Endothelial cell of umbilical vein (primary cell): ENCODE measurements around the gene HIPK4. TPM values are rescaled to one million over a fixed set of nuclear protein-coding genes. Genes with fewer than 3 reads are reported as not detected.

Experiments
- BruUV-seq: library from RNA; stranded (reverse); fragments of 400-500 nt; replicated peaks from 2 replicates; lab custom pipeline; 2021; lab: Mats Ljungman, UMichigan
- CTCF ChIA-PET: fragments of 300-600, 350-600 bp; sonication (Branson Sonifier 250); formaldehyde crosslinking; loops from one replicate; lab custom pipeline; 2021; ENCODE audit warnings: antibody characterized with exemption, inconsistent platforms; lab: Charles Lee
- POLR2A ChIA-PET: fragments of 300-600, 350-600 bp; sonication (Branson Sonifier 250); formaldehyde crosslinking; loops from one replicate; lab custom pipeline; 2021; ENCODE audit warnings: antibody characterized with exemption, inconsistent platforms; lab: Charles Lee
- DNase-seq: peaks from one replicate; pipeline ENCODE4 v3.0.0-alpha.2; 2011; ENCODE audit warnings: low read depth, low spot score
- FAIRE-seq: peaks from 2 replicates; lab custom pipeline; 2011; peaks lifted over from hg19 to GRCh38; lab: Jason Lieb, UNC
- H2AFZ ChIP-seq: 2 replicates; pipeline ENCODE4 v1.6.0; 2012; ENCODE audit warnings: low read depth, low read length, control low read depth, inconsistent platforms
- H3K27ac ChIP-seq: 2 replicates; pipeline ENCODE4 v1.5.1; 2011; ENCODE audit warnings: low read depth, mild to moderate bottlenecking, control low read depth, low read length, moderate library complexity; ENCODE audit not compliant: insufficient read depth
- H3K27me3 ChIP-seq, 2 experiments: 2 replicates each; pipeline versions ENCODE4 v1.6.0 to v1.6.1; 2011; ENCODE audit warnings: low read length in 2 of 2, mixed read lengths in 1 of 2; ENCODE audit not compliant: control insufficient read depth in 2 of 2, insufficient read depth in 2 of 2
- H3K36me3 ChIP-seq, 2 experiments: 2 replicates in 1 of 2; 3 replicates in 1 of 2; pipeline ENCODE4 v1.5.1; 2011; ENCODE audit warnings: low read length in 2 of 2, mild to moderate bottlenecking in 1 of 2, moderate library complexity in 1 of 2; ENCODE audit not compliant: control insufficient read depth in 2 of 2, insufficient read depth in 2 of 2; ENCODE audit errors: extremely low read depth in 1 of 2
- H3K4me1 ChIP-seq: 3 replicates; pipeline ENCODE4 v1.5.1; 2011; ENCODE audit warnings: mild to moderate bottlenecking, low read length; ENCODE audit not compliant: control insufficient read depth, insufficient read depth; ENCODE audit errors: extremely low read depth
- H3K4me2 ChIP-seq: 2 replicates; pipeline ENCODE4 v1.6.1; 2011; ENCODE audit warnings: low read length, control low read depth, mixed read lengths; ENCODE audit not compliant: insufficient read depth
- H3K4me3 ChIP-seq, 3 experiments: fragments of 200-600 bp in 1 of 3; sonication (generic), shearing (Covaris generic) in 1 of 3; replicated peaks in 1 of 3; 2 replicates each; pipeline ENCODE4 v1.5.1; 2011 to 2016; ENCODE audit warnings: control low read depth in 3 of 3, low read length in 3 of 3, mild to moderate bottlenecking in 2 of 3, inconsistent platforms in 1 of 3, low read depth in 1 of 3, moderate library complexity in 1 of 3; ENCODE audit not compliant: insufficient read depth in 1 of 3
- H3K79me2 ChIP-seq: 2 replicates; pipeline ENCODE4 v1.6.0; 2012; ENCODE audit warnings: low read length, inconsistent platforms; ENCODE audit not compliant: control insufficient read depth, insufficient read depth
- H3K9ac ChIP-seq: replicated peaks from 2 replicates; pipeline ENCODE3; 2011; ENCODE audit warnings: low read length, control low read depth; ENCODE audit not compliant: insufficient read depth; ENCODE audit errors: extremely low read depth
- H3K9me1 ChIP-seq: replicated peaks from 3 replicates; pipeline ENCODE4 v1.6.0; 2011; ENCODE audit warnings: mild to moderate bottlenecking, low read length; ENCODE audit not compliant: control insufficient read depth, insufficient read depth; ENCODE audit errors: extremely low read depth
- H3K9me3 ChIP-seq: replicated peaks from 2 replicates; pipeline ENCODE4 v1.5.1; 2012; ENCODE audit warnings: low read length, inconsistent platforms; ENCODE audit not compliant: control insufficient read depth, insufficient read depth
- H4K20me1 ChIP-seq: replicated peaks from 2 replicates; pipeline ENCODE3; 2011; ENCODE audit warnings: mild to moderate bottlenecking, low read length; ENCODE audit not compliant: control insufficient read depth, insufficient read depth; ENCODE audit errors: extremely low read depth
- EZH2 ChIP-seq: IDR thresholded peaks from 2 replicates; pipeline ENCODE4 v1.6.1; 2012; ENCODE audit warnings: borderline replicate concordance, low read depth, mild to moderate bottlenecking, moderate library complexity, low read length, inconsistent platforms; ENCODE audit not compliant: severe bottlenecking
- FOS ChIP-seq: IDR thresholded peaks from 2 replicates; pipeline ENCODE4 v1.6.1; 2011; ENCODE audit warnings: mild to moderate bottlenecking, low read length, moderate library complexity, borderline replicate concordance; ENCODE audit not compliant: insufficient read depth
- GATA2 ChIP-seq: IDR thresholded peaks from 2 replicates; pipeline ENCODE4 v1.7.0; 2011; ENCODE audit warnings: low read depth, mild to moderate bottlenecking, moderate library complexity, mixed read lengths, low read length; ENCODE audit not compliant: insufficient read length, insufficient read depth
- JUN ChIP-seq: IDR thresholded peaks from 2 replicates; pipeline ENCODE4 v1.6.1; 2011; ENCODE audit warnings: borderline replicate concordance, low read depth; ENCODE audit not compliant: insufficient read length, insufficient read depth
- MYC ChIP-seq: IDR thresholded peaks from one replicate; pipeline ENCODE4 v1.6.1; 2011; ENCODE audit warnings: mild to moderate bottlenecking, low read depth, low read length
- POLR2A ChIP-seq: IDR thresholded peaks from 2 replicates; pipeline ENCODE4 v1.6.1; 2012; ENCODE audit warnings: low read depth, mild to moderate bottlenecking, control low read depth, low read length
- POLR2AphosphoS5 ChIP-seq: IDR thresholded peaks from 2 replicates; pipeline ENCODE4 v1.6.1; 2012; ENCODE audit warnings: low read depth, mild to moderate bottlenecking, control low read depth, low read length, moderate library complexity; ENCODE audit not compliant: insufficient read depth
- dilution Hi-C: fragments of 300-500 bp; cut with MboI; formaldehyde crosslinking; loops from one replicate; pipeline ENCODE4 v1.15.0; 2019; ENCODE audit warnings: low sequenced_read_pairs; ENCODE audit not compliant: extremely low pct_ligation_motif_present
- intact Hi-C: fragments of 100-400 bp; cut with micrococcal nuclease; formaldehyde crosslinking; loops from one replicate; pipeline ENCODE4 v1.10.0; 2022
- polyA plus RNA-seq, 4 experiments: library from polyadenylated mRNA; depleted of rRNA in 3 of 4; stranded (reverse) in 3 of 4; unstranded in 1 of 4; fragments of >200 nt; gene quantifications; 2 replicates each; pipeline versions ENCODE4 v1.2.1 to v1.2.3, GENCODE V29; 2011 to 2012; ENCODE audit warnings: missing spikeins in 1 of 4
- total RNA-seq: library from RNA; stranded (reverse); gene quantifications from 2 replicates; pipeline ENCODE4 v1.2.3, GENCODE V29; 2021
- TF ChIP-seq, protein P1 (sequence below): IDR thresholded peaks from 2 replicates; pipeline ENCODE4 v1.6.1; 2011; ENCODE audit not compliant: insufficient read depth, insufficient read length
- TF ChIP-seq, protein P2 (sequence below), 2 donors: IDR thresholded peaks; 1 replicate in 1 of 2; 2 replicates in 1 of 2; pipeline ENCODE4 v1.5.1; 2011; ENCODE audit warnings: low read length in 2 of 2, mild to moderate bottlenecking in 2 of 2, moderate library complexity in 2 of 2, control low read depth in 1 of 2, inconsistent platforms in 1 of 2, low read depth in 1 of 2; ENCODE audit not compliant: insufficient read depth in 1 of 2; ENCODE audit errors: extremely low read depth in 1 of 2

HIPK4 gene
- total and polyA plus RNA-seq, 2 donors (not counting 3 experiments of a cell fraction or from before 2014, with no cell fraction given): 0.12 TPM; not detected in 1

DNA sequence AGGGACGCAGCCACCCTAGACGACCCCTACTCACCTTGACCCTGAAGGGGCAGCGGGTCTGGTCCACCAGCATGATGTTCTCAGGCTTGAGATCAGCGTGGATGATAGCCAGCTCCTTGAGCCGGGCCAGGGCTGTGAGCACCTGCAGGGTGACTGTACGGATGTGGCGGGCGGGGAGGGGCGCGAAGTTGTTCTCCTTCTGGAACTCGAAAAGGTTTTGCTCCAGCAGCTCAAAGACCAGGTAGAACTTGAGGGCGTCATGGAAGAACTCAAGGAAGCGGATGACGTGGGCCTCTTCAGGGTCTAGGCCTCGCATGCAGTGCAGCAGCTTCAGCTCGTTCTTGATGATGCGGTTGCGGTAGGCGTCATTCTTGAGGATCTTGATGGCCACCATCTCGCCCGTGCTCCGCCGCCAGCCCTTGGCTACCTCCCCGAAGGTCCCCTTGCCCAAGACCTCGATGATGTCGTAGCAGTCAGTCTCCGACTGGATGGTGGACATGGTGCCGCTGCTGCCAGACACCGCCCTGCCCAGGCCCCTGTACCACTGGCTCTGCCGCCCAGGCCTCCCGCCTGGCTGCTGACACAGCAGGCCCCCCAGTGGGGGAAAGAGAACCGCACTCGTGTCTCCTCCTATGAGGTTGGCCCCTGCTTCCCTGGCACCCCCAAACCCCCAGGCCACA is 437 bp downstream of the HIPK4 start:
- DNase-seq (no peak), FAIRE-seq (no peak)
- Histone ChIP-seq H3K4me3 (no peak overlapping the region), H3K9ac (no peak overlapping the region), H3K36me3 (no peaks in the 10 kb centered on the region), H3K9me3 (no peaks in the 10 kb centered on the region), H3K27me3 (no peaks in the 10 kb centered on the region), H4K20me1 (no peaks in the 10 kb centered on the region), H3K27ac (no peak overlapping the region), H3K9me1 (no peaks in the 10 kb centered on the region), H3K4me1 (no peaks in the 10 kb centered on the region), H3K4me2 (no peak overlapping the region), H2AFZ (no peak overlapping the region), H3K79me2 (no peaks in the 10 kb centered on the region)
- BruUV-seq: no TSS peak
- dilution Hi-C loops: no loop called here
- ChIA-PET CTCF (no interaction called here), POLR2A (no interaction called here)
- TF ChIP-seq EZH2 (no peak), JUN (no peak), FOS (no peak), POLR2AphosphoS5 (no peak), GATA2 (no peak), MYC (no peak), POLR2A (no peak)
- TF ChIP-seq, protein P1, sequence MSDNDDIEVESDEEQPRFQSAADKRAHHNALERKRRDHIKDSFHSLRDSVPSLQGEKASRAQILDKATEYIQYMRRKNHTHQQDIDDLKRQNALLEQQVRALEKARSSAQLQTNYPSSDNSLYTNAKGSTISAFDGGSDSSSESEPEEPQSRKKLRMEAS: no peak
- TF ChIP-seq, protein P2, sequence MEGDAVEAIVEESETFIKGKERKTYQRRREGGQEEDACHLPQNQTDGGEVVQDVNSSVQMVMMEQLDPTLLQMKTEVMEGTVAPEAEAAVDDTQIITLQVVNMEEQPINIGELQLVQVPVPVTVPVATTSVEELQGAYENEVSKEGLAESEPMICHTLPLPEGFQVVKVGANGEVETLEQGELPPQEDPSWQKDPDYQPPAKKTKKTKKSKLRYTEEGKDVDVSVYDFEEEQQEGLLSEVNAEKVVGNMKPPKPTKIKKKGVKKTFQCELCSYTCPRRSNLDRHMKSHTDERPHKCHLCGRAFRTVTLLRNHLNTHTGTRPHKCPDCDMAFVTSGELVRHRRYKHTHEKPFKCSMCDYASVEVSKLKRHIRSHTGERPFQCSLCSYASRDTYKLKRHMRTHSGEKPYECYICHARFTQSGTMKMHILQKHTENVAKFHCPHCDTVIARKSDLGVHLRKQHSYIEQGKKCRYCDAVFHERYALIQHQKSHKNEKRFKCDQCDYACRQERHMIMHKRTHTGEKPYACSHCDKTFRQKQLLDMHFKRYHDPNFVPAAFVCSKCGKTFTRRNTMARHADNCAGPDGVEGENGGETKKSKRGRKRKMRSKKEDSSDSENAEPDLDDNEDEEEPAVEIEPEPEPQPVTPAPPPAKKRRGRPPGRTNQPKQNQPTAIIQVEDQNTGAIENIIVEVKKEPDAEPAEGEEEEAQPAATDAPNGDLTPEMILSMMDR (IDR thresholded peaks at IDR 0.05; ENCODE audit: extremely low read depth in 1 of 2, insufficient read depth in 1 of 2, low read depth in 1 of 2, low read length in 2 of 2): no peak
- intact Hi-C loops: no loop called here
